Putamen (tissue), 1 donor: ENCODE results near the gene ZNF248.

ENCODE experiments used
- DNase-seq: peaks from one replicate; pipeline ENCODE4 v3.0.0-alpha.2; 2016; ENCODE audit warnings: low spot score

The ZNF248 gene

DNA sequence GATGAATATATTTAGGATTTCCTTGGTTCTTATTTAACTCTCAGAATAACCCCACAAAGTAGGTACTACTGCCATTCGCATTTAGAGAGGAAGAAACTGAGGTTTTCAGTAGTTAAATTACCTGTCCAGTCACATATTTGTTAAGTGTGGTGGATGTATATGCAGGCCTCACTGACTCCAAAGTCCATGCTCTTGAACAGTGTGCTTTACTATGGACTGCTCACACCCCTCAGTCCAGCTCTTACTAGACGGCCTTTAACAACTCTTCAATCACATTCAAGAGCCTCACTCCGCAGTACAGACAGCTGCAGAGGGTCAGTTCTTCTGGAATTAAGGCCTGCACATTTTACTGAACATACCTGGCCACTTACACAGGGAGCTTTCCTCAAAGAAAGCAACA lies 36.2 kb downstream of the ZNF248 start:
- DNase-seq, result no peak

DNA sequence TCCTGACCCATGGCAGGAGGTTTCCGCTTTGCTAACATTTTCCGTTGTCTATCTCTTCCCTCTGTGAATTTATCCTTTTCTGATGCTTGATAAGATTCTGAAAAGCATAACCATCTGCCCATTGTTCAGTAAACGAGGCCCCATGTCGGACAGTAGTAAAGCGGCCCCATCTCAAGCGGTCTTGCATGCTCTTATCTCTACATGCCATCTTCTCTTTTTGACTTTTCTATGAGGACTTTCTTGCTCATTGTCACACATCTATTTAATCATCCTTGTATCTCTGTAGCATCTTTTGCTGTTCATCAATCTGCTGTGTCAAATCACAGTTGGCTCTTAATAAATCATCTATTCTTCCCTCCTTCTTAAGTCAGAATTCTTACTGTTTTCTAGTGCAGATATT lies 37.6 kb downstream of the ZNF248 start:
- no peak for DNase-seq

- DNase-seq, result no peak
These were observed 41.1 kb downstream of the ZNF248 start for GRCh38 chr10:37816290-37816689.

DNA sequence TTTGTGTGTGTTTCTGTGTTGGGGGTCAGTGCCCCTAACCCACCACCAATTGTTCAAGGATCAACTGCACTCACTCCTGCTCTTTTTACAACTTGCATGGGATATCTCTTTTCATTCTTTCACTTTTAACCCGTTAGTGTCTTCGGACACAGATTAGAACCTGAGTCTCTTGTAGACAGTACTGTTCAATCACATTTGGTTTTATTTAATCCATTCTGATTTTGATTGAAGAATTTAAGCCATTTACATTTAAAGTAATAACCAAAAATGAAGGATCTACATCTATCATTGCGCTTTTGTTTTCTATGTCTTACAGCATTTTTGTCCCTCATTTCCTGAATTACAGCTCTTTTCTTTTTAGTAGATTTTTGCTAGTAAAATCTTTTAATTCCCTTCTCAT lies 43.6 kb downstream of the ZNF248 start:
- DNase-seq, result no peak

GRCh38 chr10:37812290-37812689 lies 45.1 kb downstream of the ZNF248 start:
- no peak for DNase-seq

DNA sequence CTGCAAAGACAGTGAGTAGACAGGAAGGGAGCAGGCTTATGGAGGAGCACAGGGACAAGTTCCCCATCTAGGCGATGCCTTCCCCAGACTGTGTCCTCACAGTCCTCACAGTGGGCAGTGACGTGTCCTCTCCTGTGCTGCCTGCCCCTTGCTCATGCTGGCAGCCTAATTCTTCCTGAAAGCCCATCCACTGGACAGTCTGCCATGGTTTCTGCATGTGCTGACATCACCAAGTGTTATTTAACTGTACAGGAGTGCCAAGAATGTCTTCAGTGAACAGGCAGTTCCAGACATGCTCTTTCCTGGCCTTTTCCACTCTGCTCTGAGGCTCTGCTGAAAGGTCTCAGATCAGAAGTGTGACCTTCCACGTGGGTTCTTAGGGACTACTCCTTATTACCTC lies 54.1 kb downstream of the ZNF248 start:
- DNase-seq, result no peak

GRCh38 chr10:37801557-37801956 lies 55.9 kb downstream of the ZNF248 start:
- no peak for DNase-seq

DNA sequence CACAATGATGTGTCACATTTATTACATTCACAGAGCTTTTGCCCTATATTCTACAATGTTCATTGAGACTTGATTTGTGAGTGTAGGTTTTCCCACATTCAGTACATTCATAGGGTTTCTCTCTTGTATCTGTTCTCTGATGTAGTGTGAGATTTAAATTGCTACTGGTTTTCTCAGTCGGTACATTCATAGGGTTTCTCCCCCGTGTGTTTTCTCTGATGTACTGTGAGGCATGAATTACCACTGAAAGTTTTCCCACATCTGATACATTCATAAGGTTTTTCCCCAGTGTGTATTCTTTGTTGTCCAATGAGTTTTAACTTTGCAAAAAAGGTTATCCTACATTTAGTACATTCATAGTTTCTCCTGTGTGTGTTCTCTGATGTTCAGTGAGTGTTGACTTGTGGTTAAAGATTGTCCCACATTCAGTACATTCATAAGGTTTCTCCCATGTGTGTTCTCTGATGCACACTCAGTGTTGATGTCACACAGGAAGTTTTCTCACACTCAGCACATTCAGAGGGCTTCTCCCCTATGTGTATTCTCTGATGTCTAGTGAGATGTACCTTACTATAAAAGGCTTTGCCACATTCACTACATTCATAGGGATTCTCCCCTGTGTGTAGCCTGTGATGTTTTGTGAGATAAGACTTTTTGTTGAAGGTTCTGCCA lies 63.0 kb downstream of the ZNF248 start:
- DNase-seq, result no peak

DNA sequence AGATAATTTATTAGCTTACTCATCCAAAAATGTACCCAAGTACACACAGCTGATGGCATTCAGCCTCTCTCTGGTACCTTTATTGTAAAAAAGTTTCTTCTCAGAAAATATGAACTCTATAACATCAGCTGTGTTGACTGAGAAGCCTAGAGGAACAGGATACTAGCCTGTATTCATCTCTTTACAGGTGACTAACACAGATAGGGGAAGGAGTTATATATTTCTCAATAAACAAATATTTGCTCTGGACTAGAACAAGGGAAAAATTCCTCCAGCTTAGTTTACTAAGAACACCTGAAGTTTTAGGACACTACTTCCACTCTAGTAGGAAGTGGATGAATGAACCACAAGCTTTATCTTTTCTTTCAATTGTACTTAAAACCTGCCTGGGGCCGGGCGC lies 67.8 kb downstream of the ZNF248 start:
- DNase-seq, result no peak

GRCh38 chr10:37784678-37785077 lies 72.7 kb downstream of the ZNF248 start:
- no peak for DNase-seq

DNA sequence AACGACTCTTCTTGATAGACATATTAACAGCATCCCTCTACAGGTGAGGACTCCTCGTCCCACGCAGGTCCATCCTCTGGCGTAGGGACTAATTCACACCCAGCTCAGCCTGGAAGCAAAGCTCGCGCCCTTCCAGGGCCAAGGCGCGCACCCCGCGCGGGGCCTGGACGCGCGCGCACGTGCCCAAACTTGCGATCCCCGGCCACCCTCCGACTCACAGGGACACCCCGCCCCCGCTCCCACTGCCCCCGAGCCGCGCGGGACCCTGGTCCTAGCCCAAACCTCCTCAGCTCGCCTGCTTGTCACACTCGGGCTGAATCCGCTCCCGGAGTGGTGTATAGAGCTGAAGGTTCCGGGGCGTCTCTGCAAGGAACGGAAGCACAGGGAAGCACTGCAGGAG lies 76.9 kb downstream of the ZNF248 start:
- no peak for DNase-seq

- DNase-seq, result no peak
These were observed 80.4 kb downstream of the ZNF248 start for GRCh38 chr10:37777056-37777455.

GRCh38 chr10:37775612-37776011 lies 81.8 kb downstream of the ZNF248 start:
- DNase-seq, result no peak

GRCh38 chr10:37774351-37774750 lies 83.1 kb downstream of the ZNF248 start:
- no peak for DNase-seq

DNA sequence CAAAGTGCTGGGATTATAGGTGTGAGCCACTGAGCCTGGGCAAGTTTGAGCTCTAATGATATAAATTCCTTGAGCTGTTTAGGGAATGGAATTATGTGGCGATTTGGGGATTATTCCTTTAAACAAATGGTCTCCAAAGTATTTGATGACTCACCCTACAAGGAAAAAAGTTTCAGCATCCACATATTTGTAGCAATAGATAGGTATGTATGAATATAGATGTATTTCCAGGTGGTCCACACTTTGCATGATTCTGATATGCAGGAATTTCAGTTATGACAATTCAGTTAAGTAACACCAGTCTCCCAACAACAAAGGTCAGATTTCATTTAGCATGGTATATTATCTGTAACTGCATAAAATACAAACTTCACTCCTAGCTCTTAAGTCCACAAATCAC lies 92.2 kb downstream of the ZNF248 start:
- no peak for DNase-seq

GRCh38 chr10:37763132-37763531 lies 94.3 kb downstream of the ZNF248 start:
- DNase-seq, result no peak

DNA sequence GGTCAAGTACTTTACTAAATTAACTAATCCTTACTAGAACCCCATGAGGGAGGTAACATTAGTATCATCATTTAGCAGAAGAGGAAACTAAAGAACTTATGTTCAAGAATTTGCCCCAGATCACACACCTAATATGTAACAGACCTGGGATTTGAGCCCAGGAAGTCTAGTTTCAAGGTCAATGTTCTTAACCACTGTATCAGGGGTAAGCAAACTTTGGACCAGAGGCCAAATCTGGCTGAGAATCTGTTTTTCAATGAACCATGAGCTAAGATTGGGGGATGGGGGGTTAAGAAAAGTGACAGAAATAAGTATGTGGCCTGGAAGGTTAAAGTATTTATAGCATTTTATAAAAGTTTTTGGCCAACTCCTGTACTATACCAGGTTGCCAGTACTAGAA lies 95.1 kb downstream of the ZNF248 start:
- DNase-seq, result no peak

DNA sequence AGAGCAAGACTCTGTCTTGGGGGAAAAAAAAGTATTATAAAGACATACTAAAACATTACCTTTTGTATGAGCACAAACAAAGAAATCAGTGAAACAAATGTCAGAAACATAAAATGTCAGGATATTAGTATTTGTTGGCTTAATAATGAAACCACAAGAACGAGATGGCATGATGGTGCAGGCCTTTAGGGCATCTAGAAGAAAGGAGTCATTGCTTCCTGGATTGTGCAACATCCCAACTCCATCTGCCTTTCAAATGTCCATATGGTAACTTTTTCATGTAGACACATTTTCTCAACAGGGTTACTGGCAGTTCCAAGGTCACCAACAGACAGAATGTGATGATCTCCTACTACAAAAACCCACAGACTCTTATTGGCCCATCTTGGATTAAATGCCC lies 96.6 kb downstream of the ZNF248 start:
- DNase-seq, result no peak

DNA sequence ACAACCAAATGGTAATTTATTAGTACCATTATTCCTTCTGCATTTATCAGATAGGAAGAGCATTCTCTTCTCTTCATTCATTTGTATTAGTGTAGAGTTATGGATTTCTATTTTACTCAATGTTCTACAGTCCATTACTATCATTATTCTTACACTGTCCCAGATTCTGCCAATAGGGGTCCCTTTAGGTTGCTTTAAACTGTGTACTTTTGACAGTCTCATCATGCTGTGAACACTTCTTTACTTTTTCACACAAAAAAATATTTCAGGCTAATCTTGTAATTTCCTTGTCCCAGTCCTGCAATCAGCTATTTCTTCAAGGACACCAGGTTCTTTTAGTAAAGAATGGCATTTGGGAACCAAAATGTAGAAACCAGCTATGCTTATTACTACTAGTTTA lies 99.3 kb downstream of the ZNF248 start:
- no peak for DNase-seq

GRCh38 chr10:37754538-37755323 lies 102.7 kb downstream of the ZNF248 start:
- DNase-seq, result no peak

DNA sequence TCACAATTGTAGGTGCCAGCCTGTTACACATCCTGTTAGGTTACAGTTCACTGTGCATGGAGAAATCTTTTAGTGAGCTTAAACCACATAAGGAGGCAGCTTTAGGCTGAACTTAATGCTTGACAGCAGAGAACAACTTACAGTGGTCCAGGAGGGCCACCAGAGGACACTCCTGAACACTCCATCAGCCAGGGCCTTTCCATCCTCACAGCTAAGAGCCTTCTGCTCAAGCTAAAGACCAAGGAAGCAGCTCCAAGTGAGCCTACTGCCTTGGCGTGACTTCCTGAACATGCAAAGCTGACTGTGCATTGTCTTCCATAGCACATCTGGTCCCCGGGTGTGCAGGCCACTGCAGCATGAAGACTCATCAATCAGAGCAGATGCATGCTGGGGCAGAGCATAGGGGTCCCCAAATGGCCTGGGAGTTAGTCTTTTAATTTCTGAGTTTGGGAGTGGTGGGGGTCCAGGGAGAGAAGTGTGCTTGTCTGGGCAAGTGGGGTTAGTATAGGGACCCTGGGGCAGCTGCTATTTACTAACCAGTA lies 105.0 kb downstream of the ZNF248 start:
- no peak for DNase-seq

GRCh38 chr10:37748170-37748569 lies 109.2 kb downstream of the ZNF248 start:
- DNase-seq, result no peak

GRCh38 chr10:37747081-37747480 lies 110.3 kb downstream of the ZNF248 start:
- DNase-seq, result no peak

DNA sequence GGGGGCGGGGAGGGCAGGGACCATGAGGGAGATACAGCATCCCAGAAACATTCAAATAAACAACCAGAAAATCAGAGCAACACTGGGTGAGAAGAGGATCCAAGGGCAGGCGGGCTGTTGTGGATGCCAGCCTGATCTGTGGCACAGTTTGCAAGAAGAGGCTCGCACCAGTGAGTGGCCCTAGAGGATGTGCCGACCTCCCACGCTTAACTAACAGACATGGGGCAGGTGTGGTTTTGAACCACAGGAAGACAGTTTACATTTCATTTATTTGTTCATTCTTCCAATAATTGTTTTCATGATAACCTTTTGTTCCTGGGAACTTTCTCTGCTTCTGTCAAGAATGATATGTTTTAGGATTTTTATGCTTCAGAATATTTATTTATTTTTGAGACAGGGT lies 115.6 kb downstream of the ZNF248 start:
- no peak for DNase-seq
